ENCODE measurements around the gene FGF8. TPM values are rescaled to one million over a fixed set of nuclear protein-coding genes. Genes with fewer than 3 reads are reported as not detected.

FGF8 gene
- total RNA-seq, 1 experiment from 2014 or later: 14.3 TPM

GRCh38 chr10:101766306-101766705 is 9.6 kb downstream of the FGF8 start:
- H3K9me3 Mint-ChIP-seq: no peaks in the 10 kb centered on the region
- H3K14ac ChIP-seq (ENCODE audit: insufficient read depth, low read length): no peak overlapping the region
- H3K4me1 Mint-ChIP-seq: peaks cover 4 to 17% of the 10 kb centered on the region in 2 experiments
- WGBS (ENCODE audit: extremely low coverage, insufficient read length, low lambda C conversion rate): no CpG with 5 or more reads among the region's 6 CpGs
- no peaks in the 10 kb centered on the region for H4K20me1 ChIP-seq (ENCODE audit: control insufficient read depth, insufficient read depth, insufficient read length)
- H2AFZ ChIP-seq (ENCODE audit: low read length): no peak overlapping the region
- H2BK15ac ChIP-seq (ENCODE audit: low read depth, low read length): no peak overlapping the region
- no peak overlapping the region for H4K8ac ChIP-seq (replicated peaks; ENCODE audit: insufficient read length, low read depth, low read length)
- H3K27ac Mint-ChIP-seq: no peak overlapping the region
- H3K4me3 Mint-ChIP-seq: no peak overlapping the region
- H2AK5ac ChIP-seq (ENCODE audit: insufficient read length, low read length): no peak overlapping the region
- no peak overlapping the region for H3T11ph ChIP-seq (ENCODE audit: low read length)
- H3K27me3 Mint-ChIP-seq (ENCODE audit: low read depth): peaks cover 15% of the 10 kb centered on the region
- no peak overlapping the region for H2BK120ac ChIP-seq (ENCODE audit: low read depth, low read length, poor library complexity, severe bottlenecking)
- H3K79me1 ChIP-seq (ENCODE audit: insufficient read depth, low read depth, low read length, poor library complexity, severe bottlenecking): no peaks in the 10 kb centered on the region
- H3K4me2 ChIP-seq (ENCODE audit: insufficient read depth, insufficient read length, low read length): no peak overlapping the region
- peaks cover 0 to 3% (median 0%) of the 10 kb centered on the region in 3 experiments; a peak in 3 of 7 replicates for H3K36me3 Mint-ChIP-seq (ENCODE audit: insufficient read depth in 1 of 3, low read depth in 3 of 3)
- H3K56ac ChIP-seq (ENCODE audit: insufficient read length, low read depth, low read length): no peak overlapping the region
- no peaks in the 10 kb centered on the region for H3K79me2 ChIP-seq (ENCODE audit: insufficient read depth, low read length)
- H2BK12ac ChIP-seq (ENCODE audit: insufficient read length, low read depth, low read length): no peak overlapping the region
- no peak overlapping the region for H3K9ac ChIP-seq (ENCODE audit: extremely low read depth, insufficient read length, low read length)
- no peaks in the 10 kb centered on the region for H3K9me3 ChIP-seq (ENCODE audit: control insufficient read depth, low read depth, low read length)
- TF ChIP-seq CTCF (conservative IDR thresholded peaks at IDR 0.05): no peak
- no peak overlapping the region for H4K5ac ChIP-seq (ENCODE audit: insufficient read length, low read depth, low read length)
- no peak overlapping the region for H3K23ac ChIP-seq (ENCODE audit: insufficient read length, low read depth, low read length)
- H3K23me2 ChIP-seq (ENCODE audit: insufficient read length, low read depth, low read length, poor library complexity, severe bottlenecking): no peaks in the 10 kb centered on the region
- no peaks in the 10 kb centered on the region; the same call in 1 of the 2 replicates for H3K27me3 ChIP-seq (ENCODE audit: insufficient read depth, low read length)
- no peaks in the 10 kb centered on the region for H3K4me1 ChIP-seq (ENCODE audit: insufficient read depth, low read length)
- H2BK5ac ChIP-seq (ENCODE audit: insufficient read length, low read length): no peak overlapping the region
- H3K4ac ChIP-seq (ENCODE audit: low read depth, low read length): no peak overlapping the region
- H3K27ac ChIP-seq (ENCODE audit: insufficient read length, low read depth, low read length): no peak overlapping the region
- no peak overlapping the region for H3K18ac ChIP-seq (ENCODE audit: insufficient read length, low read depth, low read length)
- no peak overlapping the region for H2BK20ac ChIP-seq (ENCODE audit: low read depth, low read length, poor library complexity, severe bottlenecking)
- H4K91ac ChIP-seq (ENCODE audit: insufficient read length, low read depth, low read length): no peak overlapping the region
- DNase-seq: no peak
